Activated CD4-positive, alpha-beta T cell treated with anti-CD3 and anti-CD28 coated beads, Interleukin-2, amount 10 ng/mL, durations not matched to agents 7 days and 5 days (primary cell): ENCODE measurements around the gene KLRG1. TPM values are rescaled to one million over a fixed set of nuclear protein-coding genes. Genes with fewer than 3 reads are reported as not detected.
A peak's percentile ranks its signal among the peaks of the same experiment; 100 is the strongest.

Source experiments
- CTCF ChIA-PET: fragments of 350-600 bp; sonication (Branson Sonifier 250); formaldehyde crosslinking; loops from one replicate; lab custom pipeline; 2021; ENCODE audit warnings: antibody characterized with exemption; lab: Charles Lee
- POLR2A ChIA-PET: fragments of 350-600 bp; sonication (Branson Sonifier 250); formaldehyde crosslinking; loops from one replicate; lab custom pipeline; 2021; ENCODE audit warnings: antibody characterized with exemption; lab: Charles Lee
- DNase-seq: peaks from one replicate; pipeline ENCODE4 v3.0.0-alpha.2; 2020
- H3K27ac Mint-ChIP-seq: one replicate; pipeline ENCODE4 v1.8.0; 2021; ENCODE audit warnings: mild to moderate bottlenecking, moderate library complexity, mixed read lengths
- H3K27me3 Mint-ChIP-seq: one replicate; pipeline ENCODE4 v1.8.0; 2021; ENCODE audit warnings: mixed read lengths
- H3K36me3 Mint-ChIP-seq: one replicate; pipeline ENCODE4 v1.8.0; 2021; ENCODE audit warnings: low read depth, mixed read lengths
- H3K4me1 Mint-ChIP-seq: one replicate; pipeline ENCODE4 v1.8.0; 2021; ENCODE audit warnings: mixed read lengths
- H3K4me3 Mint-ChIP-seq: one replicate; pipeline ENCODE4 v1.8.0; 2021; ENCODE audit warnings: mild to moderate bottlenecking, moderate library complexity, mixed read lengths
- H3K9me3 Mint-ChIP-seq: one replicate; pipeline ENCODE4 v1.8.0; 2021; ENCODE audit warnings: mixed read lengths
- total RNA-seq, 2 experiments: library from RNA; stranded (reverse); gene quantifications; one replicate each; pipeline ENCODE4 v1.2.3, GENCODE V29; 2021

Gene KLRG1
- total RNA-seq, 2 experiments from 2014 or later, result 3.0 to 4.4 TPM

DNA sequence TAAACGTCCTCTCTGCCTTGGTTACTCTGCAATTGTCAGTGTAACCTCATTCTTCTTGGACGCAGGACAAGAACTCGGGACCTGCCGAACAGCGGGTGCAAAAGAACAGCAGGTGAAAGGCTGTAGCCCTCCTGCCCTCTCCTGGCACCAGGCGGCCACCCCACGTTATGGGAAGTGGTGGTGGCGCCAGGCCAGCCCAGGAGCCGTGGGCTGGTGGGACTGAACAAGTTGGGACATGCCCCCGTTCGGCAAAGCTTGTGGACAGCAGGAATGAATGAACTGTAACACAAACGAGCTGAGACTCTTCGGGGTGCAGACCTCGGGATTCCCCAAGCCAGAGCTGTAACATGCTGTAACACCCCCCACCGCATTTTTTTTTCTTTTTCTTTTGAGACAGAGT, 33.3 kb upstream of the KLRG1 start:
- Mint-ChIP-seq H3K27ac (no peak overlapping the region), H3K27me3 (no peaks in the 10 kb centered on the region), H3K9me3 (peaks cover 19% of the 10 kb centered on the region), H3K4me3 (no peak overlapping the region), H3K36me3 (peaks cover 62% of the 10 kb centered on the region), H3K4me1 (peaks cover 47% of the 10 kb centered on the region)
- CTCF ChIA-PET, result interaction anchor here (0.9 kb wide), 1 partner anchor 8 kb away, joined by 3 read pairs; no protein-coding TSS in a partner anchor
- POLR2A ChIA-PET, result interaction anchor here (0.6 kb wide), 1 partner anchor 314 kb away, joined by 3 read pairs; no protein-coding TSS in a partner anchor
- no peak for DNase-seq

DNA sequence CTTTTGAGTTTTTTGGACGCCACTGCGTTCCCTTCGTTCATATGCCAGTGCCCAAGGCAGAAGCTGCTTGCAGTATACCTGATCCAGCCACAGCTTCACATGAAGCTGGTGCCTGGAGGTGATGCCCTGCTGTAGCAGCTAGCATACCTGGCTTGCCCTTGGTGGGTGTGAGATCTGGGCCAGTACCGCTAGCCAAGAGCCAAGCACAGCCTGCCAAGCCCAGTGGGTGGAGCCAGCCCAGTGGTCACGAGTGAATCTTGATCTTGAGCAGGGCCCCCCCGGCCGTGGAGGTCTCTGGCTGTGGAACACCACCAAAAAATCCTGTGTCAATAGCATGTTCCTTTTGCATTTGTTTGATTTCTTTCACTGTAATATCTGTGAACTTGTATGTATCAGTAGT, 32.6 kb upstream of the KLRG1 start:
- Mint-ChIP-seq H3K4me1 (peaks cover 42% of the 10 kb centered on the region), H3K4me3 (no peak overlapping the region), H3K27ac (no peak overlapping the region), H3K9me3 (peaks cover 19% of the 10 kb centered on the region), H3K36me3 (peaks cover 63% of the 10 kb centered on the region), H3K27me3 (no peaks in the 10 kb centered on the region)
- ChIA-PET CTCF (interaction anchor here (0.9 kb wide), 1 partner anchor 9 kb away, joined by 3 read pairs; no protein-coding TSS in a partner anchor), POLR2A (no interaction called here)
- no peak for DNase-seq

DNA sequence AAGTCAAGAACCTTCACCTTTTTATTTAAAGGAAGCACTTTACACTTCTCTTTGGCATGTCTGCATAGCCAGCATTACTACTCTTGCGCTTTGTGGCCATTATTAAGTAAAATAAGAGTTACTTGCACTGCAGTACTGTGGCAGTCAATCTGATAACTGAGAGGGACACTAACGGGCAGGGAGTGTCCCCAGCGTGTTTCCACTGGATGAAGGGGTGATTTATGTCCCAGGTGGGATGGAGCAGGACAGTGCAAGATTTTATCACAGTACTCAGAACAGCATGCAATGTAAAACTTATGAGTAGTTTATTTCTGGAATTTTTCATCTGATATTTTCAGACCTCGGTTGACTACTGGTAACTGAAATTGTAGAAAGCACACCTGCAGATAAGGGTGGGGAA, 31.8 kb upstream of the KLRG1 start:
- CTCF ChIA-PET, result no interaction called here
- H3K4me3 Mint-ChIP-seq, result no peak overlapping the region
- no peaks in the 10 kb centered on the region for H3K27me3 Mint-ChIP-seq
- H3K36me3 Mint-ChIP-seq, result peaks cover 65% of the 10 kb centered on the region
- no peak overlapping the region for H3K27ac Mint-ChIP-seq
- POLR2A ChIA-PET, result no interaction called here
- no peak for DNase-seq
- peaks cover 35% of the 10 kb centered on the region for H3K4me1 Mint-ChIP-seq
- H3K9me3 Mint-ChIP-seq, result peaks cover 22% of the 10 kb centered on the region

DNA sequence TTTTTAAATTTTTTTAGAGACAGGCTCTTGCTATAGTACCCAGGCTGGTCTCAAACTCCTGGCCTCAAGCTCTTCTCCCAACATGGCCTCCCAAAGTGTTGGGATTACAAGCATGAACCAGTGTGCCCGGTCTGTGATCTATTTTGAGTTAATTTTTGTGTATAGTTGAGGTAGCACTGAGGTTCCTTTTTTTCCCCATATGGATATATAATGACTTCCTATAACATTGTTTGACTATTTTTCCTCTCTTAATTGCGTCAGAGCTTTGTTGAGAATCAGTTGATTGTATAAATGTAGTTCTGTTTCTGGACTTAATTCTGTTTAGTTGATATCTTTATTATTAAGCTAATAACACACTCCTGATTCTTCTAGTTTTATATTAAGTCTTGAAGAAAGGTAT, 31.3 kb upstream of the KLRG1 start:
- Mint-ChIP-seq H3K27me3 (no peaks in the 10 kb centered on the region), H3K36me3 (peaks cover 64% of the 10 kb centered on the region), H3K4me3 (no peak overlapping the region), H3K4me1 (peaks cover 30% of the 10 kb centered on the region), H3K27ac (no peak overlapping the region), H3K9me3 (peaks cover 18% of the 10 kb centered on the region)
- POLR2A ChIA-PET, result no interaction called here
- CTCF ChIA-PET, result no interaction called here
- no peak for DNase-seq

DNA sequence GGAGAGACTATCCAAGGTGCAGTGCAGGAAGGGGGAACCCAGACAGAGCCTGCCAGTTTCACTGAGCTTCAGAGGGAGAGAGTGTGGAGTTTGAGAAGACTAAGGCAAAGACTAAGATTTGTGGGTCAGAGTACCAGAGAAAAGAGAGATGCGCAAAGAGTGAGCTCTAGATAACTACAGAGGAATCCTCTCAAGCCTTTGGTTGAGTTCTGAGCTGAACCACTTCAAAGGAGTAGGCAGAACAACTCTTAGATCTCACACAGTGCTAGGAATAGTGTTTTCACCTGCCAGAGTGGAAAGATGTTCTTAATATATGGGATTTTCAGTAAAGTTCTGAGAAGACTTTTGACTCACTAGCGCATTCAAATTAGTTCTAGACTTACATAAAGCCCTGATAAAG, 29.2 kb upstream of the KLRG1 start:
- POLR2A ChIA-PET, result no interaction called here
- no peak overlapping the region for H3K27ac Mint-ChIP-seq
- H3K4me1 Mint-ChIP-seq, result peaks cover 13% of the 10 kb centered on the region
- H3K4me3 Mint-ChIP-seq, result no peak overlapping the region
- CTCF ChIA-PET, result no interaction called here
- DNase-seq, result no peak
- H3K9me3 Mint-ChIP-seq, result peaks cover 11% of the 10 kb centered on the region
- H3K36me3 Mint-ChIP-seq, result peaks cover 57% of the 10 kb centered on the region
- H3K27me3 Mint-ChIP-seq, result no peaks in the 10 kb centered on the region

DNA sequence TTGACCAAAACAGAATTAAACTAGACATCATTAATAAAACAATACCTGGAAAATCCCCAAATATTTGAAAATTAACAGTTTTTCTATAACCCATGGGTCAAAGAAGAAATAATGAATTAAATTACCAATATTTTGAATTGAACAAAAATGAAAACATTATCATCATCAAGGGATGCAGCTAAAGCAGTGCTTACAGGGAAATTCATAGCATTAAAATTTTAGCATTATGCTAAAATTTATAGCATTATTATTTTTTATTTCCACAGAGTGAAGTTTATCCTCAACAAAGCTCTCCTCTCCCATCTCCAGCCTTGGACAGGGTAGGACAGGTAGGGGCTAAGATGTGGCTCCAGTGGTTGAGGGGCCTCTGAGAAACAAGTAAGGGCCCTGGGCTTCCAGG, 20.6 kb upstream of the KLRG1 start:
- POLR2A ChIA-PET, result no interaction called here
- peaks cover 15% of the 10 kb centered on the region for H3K36me3 Mint-ChIP-seq
- H3K4me1 Mint-ChIP-seq, result no peaks in the 10 kb centered on the region
- no peak overlapping the region for H3K27ac Mint-ChIP-seq
- H3K4me3 Mint-ChIP-seq, result no peak overlapping the region
- no peak for DNase-seq
- no peaks in the 10 kb centered on the region for H3K27me3 Mint-ChIP-seq
- CTCF ChIA-PET, result no interaction called here
- peaks cover 29% of the 10 kb centered on the region for H3K9me3 Mint-ChIP-seq

DNA sequence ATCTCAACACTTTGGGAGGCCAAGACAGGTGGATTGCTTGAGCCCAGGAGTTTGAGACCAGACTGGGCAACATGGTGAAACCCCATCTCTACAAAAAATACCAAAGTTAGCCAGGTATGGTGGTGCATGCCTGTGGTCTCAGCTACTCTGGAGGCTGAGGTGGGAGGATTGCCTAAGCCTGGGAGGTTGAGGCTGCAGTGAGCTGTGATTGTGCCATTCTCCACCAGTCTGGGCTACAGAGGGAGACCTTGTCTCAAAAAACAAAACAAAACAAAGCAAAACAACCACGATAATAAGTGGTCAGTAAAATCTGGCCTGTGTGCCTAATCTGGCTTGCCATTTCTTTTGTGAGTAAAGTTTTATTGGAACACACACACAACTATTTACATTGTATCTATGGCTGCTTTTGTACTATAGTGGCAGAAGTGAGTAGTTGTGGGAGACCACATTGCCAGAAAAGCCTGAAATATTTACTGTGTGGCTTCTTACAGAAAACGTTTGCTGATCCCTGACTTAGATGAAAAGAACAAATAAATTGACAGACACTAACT, 19.4 kb upstream of the KLRG1 start:
- Mint-ChIP-seq H3K9me3 (peaks cover 26% of the 10 kb centered on the region), H3K27me3 (no peaks in the 10 kb centered on the region), H3K4me3 (no peak overlapping the region), H3K27ac (no peak overlapping the region), H3K36me3 (peaks cover 11% of the 10 kb centered on the region), H3K4me1 (no peaks in the 10 kb centered on the region)
- ChIA-PET POLR2A (no interaction called here), CTCF (no interaction called here)
- no peak for DNase-seq

DNA sequence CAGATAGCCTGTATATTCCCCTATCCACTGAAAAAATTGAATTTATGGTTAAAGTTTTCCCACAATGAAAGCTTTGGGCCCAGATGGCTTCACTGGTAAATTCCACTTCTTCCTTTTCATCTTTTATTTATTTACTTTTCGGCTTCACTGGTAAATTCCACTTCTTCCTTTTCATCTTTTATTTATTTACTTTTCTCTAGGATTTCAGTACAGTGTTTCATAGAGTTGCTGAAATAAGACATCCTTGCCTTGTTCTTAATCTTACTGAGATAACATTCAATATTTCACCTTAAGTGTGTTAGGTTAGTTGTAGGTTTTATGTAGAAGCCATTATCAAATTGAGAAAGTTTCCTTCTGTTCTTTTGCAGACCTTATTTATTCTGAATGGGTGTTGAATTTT, 18.9 kb upstream of the KLRG1 start:
- DNase-seq, result no peak
- ChIA-PET CTCF (no interaction called here), POLR2A (no interaction called here)
- Mint-ChIP-seq H3K27me3 (no peaks in the 10 kb centered on the region), H3K9me3 (peaks cover 26% of the 10 kb centered on the region), H3K27ac (no peak overlapping the region), H3K4me3 (no peak overlapping the region), H3K36me3 (peaks cover 8% of the 10 kb centered on the region), H3K4me1 (no peaks in the 10 kb centered on the region)

DNA sequence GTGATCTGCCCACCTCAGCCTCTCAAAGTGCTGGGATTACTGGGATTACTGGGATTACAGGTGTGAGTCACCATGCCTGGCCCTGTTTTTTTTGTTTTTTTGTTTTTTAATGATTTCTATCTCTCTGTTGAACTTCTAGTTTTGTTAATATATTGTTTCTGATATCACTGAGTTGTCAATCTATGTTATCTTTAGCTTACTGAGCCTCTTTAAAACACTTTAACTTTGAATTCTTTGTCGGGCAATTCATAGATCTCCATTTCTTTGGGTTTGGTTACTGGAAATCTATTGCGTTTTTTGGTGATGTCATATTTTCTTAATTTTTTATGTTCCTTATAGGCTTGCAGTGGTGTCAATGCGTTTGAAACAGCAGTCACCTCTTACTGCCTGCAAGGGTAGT, 9.2 kb upstream of the KLRG1 start:
- POLR2A ChIA-PET, result no interaction called here
- no peaks in the 10 kb centered on the region for H3K27me3 Mint-ChIP-seq
- no peak overlapping the region for H3K4me3 Mint-ChIP-seq

DNA sequence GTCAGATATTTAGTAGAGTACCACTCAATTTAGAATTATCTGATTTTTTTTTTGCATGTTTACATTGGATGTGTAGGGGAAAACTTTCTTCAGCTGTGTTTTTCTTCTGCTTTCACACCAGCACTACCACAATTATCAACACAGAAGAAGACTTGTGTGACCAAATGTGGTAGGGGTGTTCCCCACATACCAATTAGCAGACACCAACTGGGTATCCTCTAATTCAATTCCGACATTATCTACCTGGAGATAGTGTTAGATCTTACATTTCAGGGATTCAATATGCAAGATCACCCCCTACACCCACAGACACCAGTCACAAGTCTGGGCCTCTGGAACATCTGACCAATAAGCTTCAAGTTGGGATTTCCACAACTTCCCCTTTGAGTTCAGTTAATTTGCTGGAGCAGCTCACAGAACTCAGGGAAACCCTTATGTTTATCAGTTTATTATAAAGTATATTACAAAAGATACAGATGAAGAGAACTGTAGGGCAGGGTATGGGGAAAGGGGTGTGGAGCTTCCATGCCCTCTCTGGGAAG, 4.1 kb upstream of the KLRG1 start:
- peaks cover 12% of the 10 kb centered on the region for H3K36me3 Mint-ChIP-seq
- no peak for DNase-seq
- H3K9me3 Mint-ChIP-seq, result peaks cover 5% of the 10 kb centered on the region
- POLR2A ChIA-PET, result no interaction called here
- CTCF ChIA-PET, result no interaction called here
- H3K27ac Mint-ChIP-seq, result no peak overlapping the region
- H3K4me3 Mint-ChIP-seq, result no peak overlapping the region
- H3K27me3 Mint-ChIP-seq, result no peaks in the 10 kb centered on the region
- peaks cover 26% of the 10 kb centered on the region for H3K4me1 Mint-ChIP-seq

More for the DNA sequence above, 9.2 kb upstream of the KLRG1 start:
- Mint-ChIP-seq H3K9me3 (peaks cover 19% of the 10 kb centered on the region), H3K27ac (no peak overlapping the region), H3K4me1 (no peaks in the 10 kb centered on the region), H3K36me3 (peaks cover 13% of the 10 kb centered on the region)
- CTCF ChIA-PET, result no interaction called here
- DNase-seq, result no peak

DNA sequence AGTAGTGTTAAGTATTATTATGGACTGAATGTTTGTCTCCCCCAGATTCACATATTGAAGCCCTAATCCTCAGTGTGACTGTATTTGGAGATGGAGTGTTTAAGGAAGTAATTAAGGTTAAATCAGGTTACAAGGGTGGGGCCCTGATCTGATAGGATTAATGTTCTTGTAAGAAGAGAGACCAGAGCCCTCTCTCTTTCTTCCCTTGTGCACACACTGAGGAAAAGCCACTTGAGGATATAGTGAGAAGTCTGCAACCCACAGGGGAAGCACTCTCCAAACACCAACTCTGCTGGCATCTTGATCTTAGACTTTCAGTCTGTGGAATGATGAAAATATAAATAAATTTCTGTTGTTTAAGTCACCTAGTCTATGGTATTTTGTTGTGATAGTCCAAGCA, 2.2 kb upstream of the KLRG1 start:
- Mint-ChIP-seq H3K36me3 (peaks cover 10% of the 10 kb centered on the region), H3K4me3 (no peak overlapping the region), H3K4me1 (peaks cover 31% of the 10 kb centered on the region), H3K27me3 (no peaks in the 10 kb centered on the region), H3K9me3 (peaks cover 2% of the 10 kb centered on the region), H3K27ac (peak overlapping the region; percentile 47)
- DNase-seq, result no peak
- ChIA-PET CTCF (no interaction called here), POLR2A (no interaction called here)

DNA sequence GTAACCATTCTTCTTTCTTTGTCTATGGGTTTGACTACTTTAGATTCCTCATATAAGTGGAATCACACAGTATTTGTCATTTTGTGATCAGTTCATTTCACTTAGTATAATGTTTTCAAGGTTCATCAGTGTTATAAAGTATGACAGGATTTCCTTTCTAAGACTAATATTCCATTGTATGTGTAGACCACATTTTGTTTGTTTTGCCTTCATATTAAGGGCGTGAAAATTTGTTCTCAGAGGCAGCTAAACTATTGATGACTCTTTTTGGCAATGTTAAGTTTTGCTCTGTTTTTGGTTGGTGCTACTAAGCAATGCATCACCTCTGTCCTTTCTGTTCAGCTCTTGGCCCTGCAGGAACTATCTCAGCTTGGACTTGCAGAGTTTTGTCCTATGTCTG, 1.7 kb upstream of the KLRG1 start:
- Mint-ChIP-seq H3K4me1 (peaks cover 33% of the 10 kb centered on the region), H3K4me3 (no peak overlapping the region), H3K36me3 (peaks cover 10% of the 10 kb centered on the region), H3K27me3 (no peaks in the 10 kb centered on the region), H3K27ac (peak overlapping the region; percentile 47), H3K9me3 (peaks cover 2% of the 10 kb centered on the region)
- ChIA-PET CTCF (no interaction called here), POLR2A (no interaction called here)
- DNase-seq, result no peak

DNA sequence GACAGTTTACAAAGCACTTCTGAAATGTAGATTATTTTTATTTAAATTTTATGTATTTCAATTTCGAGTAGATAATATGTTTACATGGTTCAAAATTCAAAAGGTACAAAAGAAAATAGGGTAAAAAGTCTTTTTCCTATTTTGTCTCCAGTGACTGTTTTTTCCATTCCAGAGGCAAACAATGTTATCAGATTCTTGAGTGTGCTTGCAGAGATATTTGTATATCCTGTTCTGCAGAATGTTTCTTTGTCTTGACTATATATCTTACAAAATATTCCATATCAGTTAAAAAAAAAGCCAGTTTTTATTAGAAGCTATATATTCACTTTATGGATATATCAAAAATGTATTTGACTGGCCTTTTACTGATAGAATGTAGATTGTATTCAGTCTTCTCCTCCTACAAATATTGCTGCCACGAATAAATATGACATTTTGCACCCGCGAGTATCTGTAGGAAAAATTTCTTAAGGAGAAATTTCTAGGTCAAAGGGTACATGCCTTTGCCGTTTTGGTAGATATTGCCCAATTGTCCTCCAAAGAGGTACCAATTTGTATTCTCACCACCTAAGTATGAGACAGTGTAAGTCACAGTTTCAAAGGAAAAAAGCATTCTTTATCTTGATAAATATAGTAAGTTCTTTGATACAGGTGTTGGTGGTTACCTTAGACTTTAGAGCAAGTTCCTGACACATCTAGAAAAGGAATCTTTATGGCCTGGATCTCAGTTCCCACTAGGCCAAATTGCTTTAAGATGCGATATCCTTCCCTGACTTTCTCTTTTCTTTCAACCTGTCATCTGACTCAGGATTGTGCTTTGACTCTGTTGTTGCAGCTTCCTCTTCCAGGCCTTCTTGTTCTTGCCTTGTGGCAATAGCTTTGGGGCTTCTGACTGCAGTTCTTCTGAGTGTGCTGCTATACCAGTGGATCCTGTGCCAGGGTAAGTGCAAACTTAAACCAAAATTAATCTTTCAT, 2.3 kb downstream of the KLRG1 start:
- Mint-ChIP-seq H3K36me3 (peaks cover 6% of the 10 kb centered on the region), H3K4me1 (peaks cover 36% of the 10 kb centered on the region), H3K4me3 (no peak overlapping the region), H3K27me3 (no peaks in the 10 kb centered on the region), H3K27ac (no peak overlapping the region), H3K9me3 (no peaks in the 10 kb centered on the region)
- CTCF ChIA-PET, result interaction anchor here (0.6 to 1.4 kb wide), 3 partner anchors 18 to 158 kb away, joined by 3 read pairs; no protein-coding TSS in a partner anchor
- POLR2A ChIA-PET, result no interaction called here
- DNase-seq, result no peak
